GM12878 (cell line): Measurements from ENCODE around the gene GIT1. TPM values are rescaled to one million over a fixed set of nuclear protein-coding genes. Genes with fewer than 3 reads are reported as not detected.

Experiments
- ATAC-seq: fragments of 200-7000 bp; cut with Tn5 transposase; 3 replicates; pipeline ENCODE4 v1.9.1; 2020; ENCODE audit warnings: mild to moderate bottlenecking, moderate library complexity
- BruUV-seq: library from RNA; stranded (reverse); fragments of 400-500 nt; replicated peaks from 2 replicates; lab custom pipeline; 2021; lab: Mats Ljungman, UMichigan
- CTCF ChIA-PET: fragments of 300-600 bp; sonication (Branson Sonifier 250); formaldehyde crosslinking; extraction: SDS; loops from one replicate; lab custom pipeline; 2021; ENCODE audit warnings: inconsistent platforms; lab: Yijun Ruan, JAX
- POLR2A ChIA-PET: fragments of 350-600 bp; formaldehyde crosslinking; extraction: SDS; loops from one replicate; lab custom pipeline; 2021; ENCODE audit warnings: inconsistent platforms; lab: Charles Lee
- RAD21 ChIA-PET: fragments of 300-600 bp; sonication (Branson Sonifier 250); formaldehyde crosslinking; loops from one replicate; lab custom pipeline; 2023; ENCODE audit warnings: antibody characterized with exemption; ENCODE audit not compliant: unreplicated experiment; lab: Charles Lee
- SMC1A ChIA-PET: fragments of 300-600 bp; sonication (Branson Sonifier 250); formaldehyde crosslinking; loops from one replicate; lab custom pipeline; 2023; ENCODE audit not compliant: unreplicated experiment, uncharacterized antibody; lab: Charles Lee
- DNase-seq: peaks from one replicate; pipeline ENCODE4 v3.0.0-alpha.2; 2011; ENCODE audit warnings: low read depth, low spot score
- FAIRE-seq: peaks from 3 replicates; lab custom pipeline; 2011; peaks lifted over from hg19 to GRCh38; lab: Jason Lieb, UNC
- H2AFZ ChIP-seq: 2 replicates; pipeline ENCODE4 v1.6.0; 2011; ENCODE audit warnings: low read depth, low read length, control low read depth; ENCODE audit not compliant: control insufficient read depth
- H3K27ac ChIP-seq: 2 replicates; pipeline ENCODE4 v1.5.1; 2011; ENCODE audit warnings: control low read depth; ENCODE audit not compliant: control insufficient read depth, insufficient read depth
- H3K27me3 ChIP-seq, 2 experiments: replicated peaks in 1 of 2; 2 replicates each; pipeline versions ENCODE4 v1.6.0 to v1.6.1; 2011; ENCODE audit warnings: low read length in 1 of 2; ENCODE audit not compliant: control insufficient read depth in 2 of 2, insufficient read depth in 2 of 2
- H3K36me3 ChIP-seq, 2 experiments: 2 replicates each; pipeline ENCODE4 v1.5.1; 2011; ENCODE audit warnings: low read length in 1 of 2; ENCODE audit not compliant: control insufficient read depth in 2 of 2, insufficient read depth in 2 of 2
- H3K4me1 ChIP-seq: 2 replicates; pipeline ENCODE4 v1.6.1; 2011; ENCODE audit warnings: mild to moderate bottlenecking, low read length, moderate library complexity, mixed read lengths; ENCODE audit not compliant: control insufficient read depth, insufficient read depth
- H3K4me2 ChIP-seq: 2 replicates; pipeline ENCODE4 v1.6.0; 2011; ENCODE audit warnings: control low read depth; ENCODE audit not compliant: control insufficient read depth, insufficient read depth
- H3K4me3 ChIP-seq: fragments of 200-600 bp; sonication (generic); 2 replicates; pipeline ENCODE4 v1.5.1; 2016
- H3K79me2 ChIP-seq: 2 replicates; pipeline ENCODE4 v1.6.0; 2011; ENCODE audit warnings: low read length; ENCODE audit not compliant: control insufficient read depth, insufficient read depth
- H3K9ac ChIP-seq: 2 replicates; pipeline ENCODE4 v1.8.0; 2011; ENCODE audit warnings: low read length, control low read depth, mixed read lengths; ENCODE audit not compliant: control insufficient read depth, insufficient read depth
- H3K9me3 ChIP-seq: replicated peaks from 3 replicates; pipeline ENCODE4 v1.5.1; 2011; ENCODE audit warnings: mild to moderate bottlenecking, low read length; ENCODE audit not compliant: control insufficient read depth, insufficient read depth
- H4K20me1 ChIP-seq: 2 replicates; pipeline ENCODE4 v1.6.0; 2011; ENCODE audit not compliant: control insufficient read depth, insufficient read depth
- ATF3 ChIP-seq: IDR thresholded peaks from 2 replicates; pipeline ENCODE4 v1.6.1; 2011; ENCODE audit warnings: low read depth, mild to moderate bottlenecking, low read length, moderate library complexity, borderline replicate concordance; ENCODE audit errors: extremely low read depth
- BACH1 ChIP-seq: fragments of 450-650 bp; IDR thresholded peaks from 2 replicates; pipeline ENCODE4 v1.6.1; 2017; ENCODE audit warnings: mild to moderate bottlenecking, borderline replicate concordance
- CBX3 ChIP-seq: fragments of 200-600 bp; sonication (generic); IDR thresholded peaks from 2 replicates; pipeline ENCODE4 v1.6.1; 2016; ENCODE audit warnings: low read depth, borderline replicate concordance
- CHD4 ChIP-seq: fragments of 200-600 bp; sonication (generic); IDR thresholded peaks from 2 replicates; pipeline ENCODE4 v1.6.1; 2016; ENCODE audit warnings: mild to moderate bottlenecking
- CTCF ChIP-seq, 3 experiments: IDR thresholded peaks in 2 of 3; conservative IDR thresholded peaks in 1 of 3; 2 replicates each; pipeline ENCODE4 v1.5.1; 2011; ENCODE audit warnings: low read depth in 3 of 3, low read length in 3 of 3, mild to moderate bottlenecking in 3 of 3, control low read depth in 2 of 3, moderate library complexity in 2 of 3, inconsistent platforms in 1 of 3, mixed read lengths in 1 of 3; ENCODE audit not compliant: control insufficient read depth in 2 of 3, insufficient read depth in 1 of 3; ENCODE audit errors: extremely low read depth in 1 of 3
- IKZF2 ChIP-seq, 2 experiments: fragments of 450-650 bp; IDR thresholded peaks; 2 replicates each; pipeline ENCODE4 v1.6.1; 2017; ENCODE audit warnings: mild to moderate bottlenecking in 2 of 2, moderate library complexity in 2 of 2
- MTA2 ChIP-seq: fragments of 450-650 bp; IDR thresholded peaks from 2 replicates; pipeline ENCODE4 v1.6.1; 2016; ENCODE audit warnings: low read depth, mild to moderate bottlenecking, moderate library complexity
- NFXL1 ChIP-seq: fragments of 450-650 bp; IDR thresholded peaks from 2 replicates; pipeline ENCODE4 v1.6.1; 2017; ENCODE audit warnings: antibody characterized with exemption, mild to moderate bottlenecking, borderline replicate concordance
- NR2C1 ChIP-seq: fragments of 450-650 bp; IDR thresholded peaks from 2 replicates; pipeline ENCODE4 v1.6.1; 2017; ENCODE audit warnings: antibody characterized with exemption, mild to moderate bottlenecking, moderate library complexity
- PKNOX1 ChIP-seq: fragments of 450-650 bp; IDR thresholded peaks from 2 replicates; pipeline ENCODE4 v1.6.1; 2016; ENCODE audit warnings: mild to moderate bottlenecking
- RCOR1 ChIP-seq: conservative IDR thresholded peaks from 2 replicates; pipeline ENCODE4 v1.6.1; 2012; ENCODE audit warnings: low read depth, low read length, improper control_type of control experiment
- SIN3A ChIP-seq: IDR thresholded peaks from 2 replicates; pipeline ENCODE4 v1.6.1; 2012; ENCODE audit warnings: low read depth, low read length, improper control_type of control experiment
- USF1 ChIP-seq: IDR thresholded peaks from 2 replicates; pipeline ENCODE4 v1.6.1; 2011; ENCODE audit warnings: borderline replicate concordance, low read depth, mild to moderate bottlenecking, moderate library complexity, mixed read lengths, low read length; ENCODE audit not compliant: insufficient read depth; ENCODE audit errors: extremely low read length
- ZBTB4 ChIP-seq: fragments of 450-650 bp; formaldehyde crosslinking; IDR thresholded peaks from 2 replicates; pipeline ENCODE4 v1.4.0; 2022; ENCODE audit warnings: mild to moderate bottlenecking, moderate library complexity
- ZNF24 ChIP-seq: fragments of 450-650 bp; IDR thresholded peaks from 2 replicates; pipeline ENCODE4 v1.6.1; 2017; ENCODE audit warnings: antibody characterized with exemption, mild to moderate bottlenecking
- ZNF274 ChIP-seq: IDR thresholded peaks from one replicate; pipeline ENCODE4 v1.8.0; 2011; ENCODE audit not compliant: insufficient read length, insufficient read depth
- WGBS: methylation state at CpG from one replicate; pipeline ENCODE4 v1.1.6; 2016; ENCODE audit warnings: low lambda C conversion rate; ENCODE audit not compliant: insufficient replicate concordance, insufficient coverage; ENCODE audit errors: missing lambda C conversion rate; 5-methylcytosine and 5-hydroxymethylcytosine counted together
- in situ Hi-C: fragments of 300-500 bp; cut with MboI; formaldehyde crosslinking; loops from 9 replicates; pipeline ENCODE4 v1.14.3; 2018; ENCODE audit warnings: mixed read lengths
- intact Hi-C: fragments of 100-400 bp; cut with micrococcal nuclease; formaldehyde crosslinking; loops from one replicate; pipeline ENCODE4 v1.14.2; 2022; ENCODE audit not compliant: unreplicated experiment
- polyA plus RNA-seq, 11 experiments: library from polyadenylated mRNA; depleted of rRNA in 4 of 11; unstranded in 6 of 11; stranded (reverse) in 5 of 11; fragments of >200 nt; fragmentation: Nextera tagmentation in 4 of 11; fragmentation: Illumina TruSeq in 1 of 11; extraction: Ambion mirVana in 4 of 11; extraction: Trizol in 1 of 11; gene quantifications; 1 replicate in 1 of 11; 2 replicates in 10 of 11; pipeline versions ENCODE4 v1.2.1 to v1.2.3, GENCODE V29; 2011 to 2016; ENCODE audit warnings: inconsistent platforms in 2 of 11, missing spikeins in 2 of 11, low read depth in 1 of 11
- total RNA-seq, 4 experiments: library from RNA; depleted of rRNA in 3 of 4; stranded (reverse); fragments of >200 nt in 3 of 4; fragmentation: Illumina TruSeq in 1 of 4; extraction: Trizol in 1 of 4; gene quantifications; 2 replicates each; pipeline versions ENCODE4 v1.2.1 to v1.2.3, GENCODE V29; 2013 to 2021

Gene GIT1
- total and polyA plus RNA-seq, 10 of the 15 experiments (the other 5 are each of a cell fraction or from before 2014, with no cell fraction given), result 0.24 to 45.3 (median 20.9) TPM

- 0 out of 2 replicates have a peak, but pooled peaks cover 8% of the 10 kb centered on the region for H3K4me1 ChIP-seq
- ChIA-PET SMC1A (interaction anchor here (1.3 to 1.5 kb wide), 2 partner anchors 40 to 207 kb away, joined by 3 to 4 read pairs; no protein-coding TSS in a partner anchor), POLR2A (interaction anchor here (0.7 kb wide), 1 partner anchor 9 kb away, joined by 3 read pairs; no protein-coding TSS in a partner anchor), CTCF (interaction anchor here (1.2 to 2.4 kb wide), 2 partner anchors 9 to 15 kb away, joined by 3 to 15 read pairs; partner anchors contain the start of gene ANKRD13B), RAD21 (interaction anchor here (2.3 kb wide), 1 partner anchor 14 kb away, joined by 9 read pairs; no protein-coding TSS in a partner anchor)
- peaks cover 8 to 23% of the 10 kb centered on the region in 2 experiments; a peak in 3 of 4 replicates for H3K36me3 ChIP-seq
- in situ Hi-C loops (no loop called here), intact Hi-C loops (no loop called here)
- DNase-seq (no peak), FAIRE-seq (no peak), ATAC-seq (no peak)
- no peak overlapping the region for H3K4me2 ChIP-seq
- H3K79me2 ChIP-seq, result no peaks in the 10 kb centered on the region
- no peak overlapping the region for H3K27ac ChIP-seq
- no TSS peak for BruUV-seq
- H2AFZ ChIP-seq, result no peak overlapping the region
- H3K27me3 ChIP-seq, result no peaks in the 10 kb centered on the region
- H3K9ac ChIP-seq, result no peak overlapping the region
- no peak overlapping the region for H3K4me3 ChIP-seq
- no peaks in the 10 kb centered on the region for H3K9me3 ChIP-seq
- 92% methylated on average over 9 of the region's 9 CpGs for WGBS
- TF ChIP-seq NR2C1 (no peak), ZNF274 (no peak), ATF3 (no peak), MTA2 (no peak), SIN3A (no peak), RCOR1 (no peak), IKZF2 (IDR thresholded peaks at IDR 0.05) (no peak), USF1 (no peak), NFXL1 (no peak), CHD4 (no peak), ZNF24 (no peak), CBX3 (no peak), ZBTB4 (CRISPR knock-in tag) (no peak), PKNOX1 (no peak), CTCF (IDR thresholded peaks at IDR 0.05 in 2 of 3, conservative IDR thresholded peaks at IDR 0.05 in 1 of 3; ENCODE audit: control insufficient read depth in 2 of 3, extremely low read depth in 1 of 3, insufficient read depth in 1 of 3, low read depth in 3 of 3, low read length in 3 of 3) (no peak), BACH1 (no peak)
- no peaks in the 10 kb centered on the region for H4K20me1 ChIP-seq
Observed at GRCh38 chr17:29577001-29577370, 12.5 kb downstream of the GIT1 start.
